HepG2 (cell line): ENCODE results near the gene TRMU. TPM values are rescaled to one million over a fixed set of nuclear protein-coding genes. Genes with fewer than 3 reads are reported as not detected.
A peak's percentile ranks its signal among the peaks of the same experiment; 100 is the strongest.

Source experiments
- AKAP8 ChIP-seq: sonication (generic); formaldehyde crosslinking; IDR thresholded peaks from 2 replicates; pipeline ENCODE4 v1.5.1; 2020; ENCODE audit warnings: mild to moderate bottlenecking, missing genetic modification reagents
- CBFB ChIP-seq: sonication (generic); formaldehyde crosslinking; IDR thresholded peaks from 2 replicates; pipeline ENCODE4 v1.4.0; 2020; ENCODE audit warnings: missing genetic modification reagents
- DR1 ChIP-seq: sonication (generic); formaldehyde crosslinking; IDR thresholded peaks from 2 replicates; pipeline ENCODE4 v1.8.0; 2021; ENCODE audit warnings: mild to moderate bottlenecking, missing genetic modification reagents, inconsistent platforms
- EED ChIP-seq: sonication (generic); formaldehyde crosslinking; IDR thresholded peaks from 2 replicates; pipeline ENCODE4 v1.5.0; 2020; ENCODE audit warnings: mild to moderate bottlenecking, missing genetic modification reagents
- HDAC2 ChIP-seq: sonication (generic); formaldehyde crosslinking; IDR thresholded peaks from 2 replicates; pipeline ENCODE4 v1.4.0; 2020; ENCODE audit warnings: missing genetic modification reagents
- IKZF5 ChIP-seq: IDR thresholded peaks from 2 replicates; pipeline ENCODE4 v1.6.1; 2018; ENCODE audit warnings: missing genetic modification reagents, mild to moderate bottlenecking, missing compliant biosample characterization
- MAZ ChIP-seq, 2 experiments: sonication (generic) in 1 of 2; formaldehyde crosslinking in 1 of 2; IDR thresholded peaks; 2 replicates each; pipeline versions ENCODE4 v1.5.0 to v1.6.1; 2012 to 2020; ENCODE audit warnings: low read depth in 2 of 2, mild to moderate bottlenecking in 2 of 2, borderline replicate concordance in 1 of 2, improper control_type of control experiment in 1 of 2, low read length in 1 of 2, missing genetic modification reagents in 1 of 2, moderate library complexity in 1 of 2
- SKI ChIP-seq: fragments of 450-650 bp; IDR thresholded peaks from one replicate; pipeline ENCODE4 v1.6.1; 2018; ENCODE audit warnings: mild to moderate bottlenecking; ENCODE audit not compliant: partially characterized antibody
- SRSF1 ChIP-seq: fragments of 200-400 bp; formaldehyde crosslinking; optimal IDR thresholded peaks from 2 replicates; pipeline ENCODE3; 2017; ENCODE audit warnings: mild to moderate bottlenecking, low read depth, low read length, moderate library complexity
- STAT5B ChIP-seq: sonication (generic); formaldehyde crosslinking; IDR thresholded peaks from 2 replicates; pipeline ENCODE4 v1.4.0; 2020; ENCODE audit warnings: missing genetic modification reagents
- TBX2 ChIP-seq: sonication (generic); formaldehyde crosslinking; IDR thresholded peaks from 2 replicates; pipeline ENCODE4 v1.5.0; 2020; ENCODE audit warnings: missing genetic modification reagents, mild to moderate bottlenecking, borderline replicate concordance
- TFAP4 ChIP-seq: sonication (generic); IDR thresholded peaks from 2 replicates; pipeline ENCODE4 v1.6.1; 2016; ENCODE audit warnings: low read depth, borderline replicate concordance
- ZBTB44 ChIP-seq: sonication (generic); formaldehyde crosslinking; IDR thresholded peaks from 2 replicates; pipeline ENCODE4 v1.4.0; 2020; ENCODE audit warnings: missing genetic modification reagents
- ZFP90 ChIP-seq: sonication (generic); formaldehyde crosslinking; IDR thresholded peaks from 2 replicates; pipeline ENCODE4 v1.8.0; 2022; ENCODE audit warnings: missing genetic modification reagents, mild to moderate bottlenecking, inconsistent platforms, borderline replicate concordance
- ZFP91 ChIP-seq: sonication (generic); formaldehyde crosslinking; IDR thresholded peaks from 2 replicates; pipeline ENCODE4 v1.9.0; 2022; ENCODE audit warnings: missing genetic modification reagents, mild to moderate bottlenecking, borderline replicate concordance
- ZNF260 ChIP-seq: sonication (generic); formaldehyde crosslinking; IDR thresholded peaks from 2 replicates; pipeline ENCODE4 v1.4.0; 2020; ENCODE audit warnings: missing genetic modification reagents, low read depth, mild to moderate bottlenecking, borderline replicate concordance
- ZNF329 ChIP-seq: sonication (generic); formaldehyde crosslinking; IDR thresholded peaks from 2 replicates; pipeline ENCODE4 v1.9.0; 2021; ENCODE audit warnings: low read depth, mild to moderate bottlenecking, missing genetic modification reagents
- ZNF343 ChIP-seq: sonication (generic); formaldehyde crosslinking; IDR thresholded peaks from 2 replicates; pipeline ENCODE4 v1.4.0; 2020; ENCODE audit warnings: mild to moderate bottlenecking, missing genetic modification reagents
- ZNF432 ChIP-seq: sonication (generic); formaldehyde crosslinking; IDR thresholded peaks from 2 replicates; pipeline ENCODE4 v1.5.0; 2020; ENCODE audit warnings: missing genetic modification reagents, mild to moderate bottlenecking, borderline replicate concordance
- ZNF691 ChIP-seq: sonication (generic); formaldehyde crosslinking; IDR thresholded peaks from 2 replicates; pipeline ENCODE4 v1.4.0; 2020; ENCODE audit warnings: missing genetic modification reagents, low read depth, mild to moderate bottlenecking, borderline replicate concordance
- ZNF878 ChIP-seq: sonication (generic); formaldehyde crosslinking; IDR thresholded peaks from 2 replicates; pipeline ENCODE4 v1.8.1; 2023; ENCODE audit warnings: mild to moderate bottlenecking, missing genetic modification reagents, moderate library complexity
- polyA plus RNA-seq, 8 experiments: library from polyadenylated mRNA; depleted of rRNA in 3 of 8; stranded (reverse) in 7 of 8; unstranded in 1 of 8; fragments of >200 nt; fragmentation: Illumina TruSeq in 4 of 8; extraction: Trizol in 4 of 8; gene quantifications; 2 replicates each; pipeline versions ENCODE4 v1.2.1 to v1.2.3, GENCODE V29; 2011 to 2016; ENCODE audit warnings: low read depth in 4 of 8, missing spikeins in 1 of 8, mixed read lengths in 1 of 8; ENCODE audit not compliant: insufficient read depth in 1 of 8
- total RNA-seq, 5 experiments: library from RNA; depleted of rRNA; stranded (reverse); fragments of >200 nt; fragmentation: Illumina TruSeq; extraction: Trizol; gene quantifications; 2 replicates each; pipeline ENCODE4 v1.2.3, GENCODE V29; 2016; ENCODE audit warnings: low read depth in 1 of 5

The TRMU gene
- total and polyA plus RNA-seq, 2 of the 13 experiments (the other 11 are each of a cell fraction or from before 2014, with no cell fraction given), result 31.0 to 50.2 TPM

GRCh38 chr22:46335201-46336118, at the start of gene TRMU (continued):
- TF ChIP-seq ZNF691 (CRISPR knock-in tag) (peak; percentile 92), TFAP4 (peak; percentile 90; the same call in 1 of the 2 replicates), ZNF329 (CRISPR knock-in tag) (no peak), IKZF5 (CRISPR knock-in tag) (no peak), ZFP91 (peak; percentile 91), ZNF260 (no peak), HDAC2 (peak; percentile 86), ZNF343 (CRISPR knock-in tag) (peak; percentile 76; the same call in 1 of the 2 replicates), SKI (peak; percentile 54), SRSF1 (no peak), AKAP8 (CRISPR knock-in tag) (no peak), DR1 (CRISPR knock-in tag) (peak; percentile 84), STAT5B (CRISPR knock-in tag) (peak; percentile 90), ZNF878 (CRISPR knock-in tag) (0 out of 2 replicates have a peak, but pooled peaks have one; percentile 41), MAZ (IDR thresholded peaks at IDR 0.05; ENCODE audit: borderline replicate concordance, low read depth, low read length) (peak; percentile 53; the same call in 1 of the 2 replicates), MAZ (CRISPR knock-in tag; IDR thresholded peaks at IDR 0.05; ENCODE audit: low read depth) (peak; percentile 90), ZBTB44 (CRISPR knock-in tag) (peak; percentile 88; the same call in 1 of the 2 replicates), ZNF432 (CRISPR knock-in tag) (no peak; the same call in 1 of the 2 replicates), TBX2 (CRISPR knock-in tag) (no peak; the same call in 1 of the 2 replicates), CBFB (CRISPR knock-in tag) (peak; percentile 94), ZFP90 (CRISPR knock-in tag) (peak; percentile 47; the same call in 1 of the 2 replicates), EED (CRISPR knock-in tag) (0 out of 2 replicates have a peak, but pooled peaks have one; percentile 25)
